ENCODE results near the gene PAM. TPM values are rescaled to one million over a fixed set of nuclear protein-coding genes. Genes with fewer than 3 reads are reported as not detected.
A peak's percentile ranks its signal among the peaks of the same experiment; 100 is the strongest.

The PAM gene
- total and polyA plus RNA-seq, 2 of the 13 experiments (the other 11 are each of a cell fraction or from before 2014, with no cell fraction given) = 20.2 to 79.1 TPM

GRCh38 chr5:102754767-102755431 is at the start of gene PAM (continued):
- TF ChIP-seq, protein P1, sequence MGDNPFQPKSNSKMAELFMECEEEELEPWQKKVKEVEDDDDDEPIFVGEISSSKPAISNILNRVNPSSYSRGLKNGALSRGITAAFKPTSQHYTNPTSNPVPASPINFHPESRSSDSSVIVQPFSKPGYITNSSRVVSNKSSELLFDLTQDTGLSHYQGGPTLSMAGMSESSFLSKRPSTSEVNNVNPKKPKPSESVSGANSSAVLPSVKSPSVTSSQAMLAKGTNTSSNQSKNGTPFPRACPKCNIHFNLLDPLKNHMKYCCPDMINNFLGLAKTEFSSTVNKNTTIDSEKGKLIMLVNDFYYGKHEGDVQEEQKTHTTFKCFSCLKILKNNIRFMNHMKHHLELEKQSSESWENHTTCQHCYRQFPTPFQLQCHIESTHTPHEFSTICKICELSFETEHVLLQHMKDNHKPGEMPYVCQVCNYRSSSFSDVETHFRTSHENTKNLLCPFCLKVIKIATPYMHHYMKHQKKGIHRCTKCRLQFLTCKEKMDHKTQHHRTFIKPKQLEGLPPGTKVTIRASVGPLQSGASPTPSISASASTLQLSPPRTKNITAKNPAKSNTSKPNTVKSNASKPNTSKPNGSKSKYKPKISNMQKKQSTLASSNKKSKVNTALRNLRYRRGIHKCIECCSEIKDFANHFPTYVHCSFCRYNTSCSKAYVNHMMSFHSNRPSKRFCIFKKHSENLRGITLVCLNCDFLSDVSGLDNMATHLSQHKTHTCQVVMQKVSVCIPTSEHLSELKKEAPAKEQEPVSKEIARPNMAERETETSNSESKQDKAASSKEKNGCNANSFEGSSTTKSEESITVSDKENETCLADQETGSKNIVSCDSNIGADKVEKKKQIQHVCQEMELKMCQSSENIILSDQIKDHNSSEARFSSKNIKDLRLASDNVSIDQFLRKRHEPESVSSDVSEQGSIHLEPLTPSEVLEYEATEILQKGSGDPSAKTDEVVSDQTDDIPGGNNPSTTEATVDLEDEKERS (CRISPR knock-in tag; IDR thresholded peaks at IDR 0.05) = no peak
- no peak for TF ChIP-seq HDAC6 (IDR thresholded peaks at IDR 0.05; ENCODE audit: low read depth, low read length)
- TF ChIP-seq, protein P2, sequence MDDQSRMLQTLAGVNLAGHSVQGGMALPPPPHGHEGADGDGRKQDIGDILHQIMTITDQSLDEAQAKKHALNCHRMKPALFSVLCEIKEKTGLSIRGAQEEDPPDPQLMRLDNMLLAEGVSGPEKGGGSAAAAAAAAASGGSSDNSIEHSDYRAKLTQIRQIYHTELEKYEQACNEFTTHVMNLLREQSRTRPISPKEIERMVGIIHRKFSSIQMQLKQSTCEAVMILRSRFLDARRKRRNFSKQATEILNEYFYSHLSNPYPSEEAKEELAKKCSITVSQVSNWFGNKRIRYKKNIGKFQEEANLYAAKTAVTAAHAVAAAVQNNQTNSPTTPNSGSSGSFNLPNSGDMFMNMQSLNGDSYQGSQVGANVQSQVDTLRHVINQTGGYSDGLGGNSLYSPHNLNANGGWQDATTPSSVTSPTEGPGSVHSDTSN (CRISPR knock-in tag; IDR thresholded peaks at IDR 0.05; ENCODE audit: borderline replicate concordance) = no peak
- TF ChIP-seq ZNF598 (CRISPR knock-in tag; IDR thresholded peaks at IDR 0.05; ENCODE audit: borderline replicate concordance) = no peak; the same call in 1 of the 2 replicates
- TF ChIP-seq CERS6 (CRISPR knock-in tag; IDR thresholded peaks at IDR 0.05) = no peak
- TF ChIP-seq, protein P3, sequence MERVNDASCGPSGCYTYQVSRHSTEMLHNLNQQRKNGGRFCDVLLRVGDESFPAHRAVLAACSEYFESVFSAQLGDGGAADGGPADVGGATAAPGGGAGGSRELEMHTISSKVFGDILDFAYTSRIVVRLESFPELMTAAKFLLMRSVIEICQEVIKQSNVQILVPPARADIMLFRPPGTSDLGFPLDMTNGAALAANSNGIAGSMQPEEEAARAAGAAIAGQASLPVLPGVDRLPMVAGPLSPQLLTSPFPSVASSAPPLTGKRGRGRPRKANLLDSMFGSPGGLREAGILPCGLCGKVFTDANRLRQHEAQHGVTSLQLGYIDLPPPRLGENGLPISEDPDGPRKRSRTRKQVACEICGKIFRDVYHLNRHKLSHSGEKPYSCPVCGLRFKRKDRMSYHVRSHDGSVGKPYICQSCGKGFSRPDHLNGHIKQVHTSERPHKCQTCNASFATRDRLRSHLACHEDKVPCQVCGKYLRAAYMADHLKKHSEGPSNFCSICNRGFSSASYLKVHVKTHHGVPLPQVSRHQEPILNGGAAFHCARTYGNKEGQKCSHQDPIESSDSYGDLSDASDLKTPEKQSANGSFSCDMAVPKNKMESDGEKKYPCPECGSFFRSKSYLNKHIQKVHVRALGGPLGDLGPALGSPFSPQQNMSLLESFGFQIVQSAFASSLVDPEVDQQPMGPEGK (CRISPR knock-in tag; IDR thresholded peaks at IDR 0.05) = no peak; the same call in none of the 2 replicates
- peak; percentile 64; the same call in 1 of the 2 replicates for TF ChIP-seq BATF2 (CRISPR knock-in tag; IDR thresholded peaks at IDR 0.05)
- peak; percentile 40; the same call in 1 of the 2 replicates for TF ChIP-seq MAZ (IDR thresholded peaks at IDR 0.05; ENCODE audit: borderline replicate concordance, low read depth, low read length)
- peak; percentile 45; the same call in 1 of the 2 replicates for TF ChIP-seq MAZ (CRISPR knock-in tag; IDR thresholded peaks at IDR 0.05; ENCODE audit: low read depth)
- TF ChIP-seq ZNF543 (CRISPR knock-in tag; IDR thresholded peaks at IDR 0.05) = no peak
- no peak for TF ChIP-seq ZNF768 (CRISPR knock-in tag; IDR thresholded peaks at IDR 0.05)
- TF ChIP-seq ZNF383 (CRISPR knock-in tag; IDR thresholded peaks at IDR 0.05; ENCODE audit: borderline replicate concordance) = no peak
- TF ChIP-seq ATF7 (IDR thresholded peaks at IDR 0.05) = no peak
- TF ChIP-seq ATF7 (CRISPR knock-in tag; IDR thresholded peaks at IDR 0.05) = no peak
- no peak for TF ChIP-seq NR2F1 (CRISPR knock-in tag; IDR thresholded peaks at IDR 0.05)
- TF ChIP-seq AGO1 (IDR thresholded peaks at IDR 0.05; ENCODE audit: low read depth, low read length, poor library complexity, severe bottlenecking) = no peak
- TF ChIP-seq, protein P4, sequence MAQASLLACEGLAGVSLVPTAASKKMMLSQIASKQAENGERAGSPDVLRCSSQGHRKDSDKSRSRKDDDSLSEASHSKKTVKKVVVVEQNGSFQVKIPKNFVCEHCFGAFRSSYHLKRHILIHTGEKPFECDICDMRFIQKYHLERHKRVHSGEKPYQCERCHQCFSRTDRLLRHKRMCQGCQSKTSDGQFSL (CRISPR knock-in tag; IDR thresholded peaks at IDR 0.05) = no peak
- TF ChIP-seq ZNF256 (CRISPR knock-in tag; conservative IDR thresholded peaks at IDR 0.05) = no peak
- peak; percentile 56 for TF ChIP-seq ZMAT3 (CRISPR knock-in tag; conservative IDR thresholded peaks at IDR 0.05)
- TF ChIP-seq SIX1 (CRISPR knock-in tag; IDR thresholded peaks at IDR 0.05; ENCODE audit: borderline replicate concordance) = no peak
- TF ChIP-seq BORCS8-MEF2B (CRISPR knock-in tag; IDR thresholded peaks at IDR 0.05) = peak; percentile 14; the same call in 1 of the 2 replicates
